ENCODE data around the gene ZMIZ1. TPM values are rescaled to one million over a fixed set of nuclear protein-coding genes. Genes with fewer than 3 reads are reported as not detected.

Gene ZMIZ1
- total RNA-seq, 1 experiment from 2014 or later, result 47.2 TPM

- DNase-seq (ENCODE audit: low read depth), result no peak
These were observed 240.4 kb downstream of the ZMIZ1 start for GRCh38 chr10:79308969-79309665.

GRCh38 chr10:79310200-79310865 is 241.6 kb downstream of the ZMIZ1 start:
- no peak for DNase-seq (ENCODE audit: low read depth)

GRCh38 chr10:79310911-79311573 is 242.3 kb downstream of the ZMIZ1 start:
- no peak for DNase-seq (ENCODE audit: low read depth)

- DNase-seq (ENCODE audit: low read depth), result no peak
These were observed 243.0 kb downstream of the ZMIZ1 start for GRCh38 chr10:79311581-79312407.

- DNase-seq (ENCODE audit: low read depth), result no peak
These were observed 243.9 kb downstream of the ZMIZ1 start for GRCh38 chr10:79312601-79313187.

- DNase-seq (ENCODE audit: low read depth), result no peak
These were observed 244.6 kb downstream of the ZMIZ1 start for GRCh38 chr10:79313320-79313719.

- no peak for DNase-seq (ENCODE audit: low read depth)
These were observed 245.2 kb downstream of the ZMIZ1 start for GRCh38 chr10:79313911-79314439.

GRCh38 chr10:79314761-79315601 is 246.2 kb downstream of the ZMIZ1 start:
- DNase-seq (ENCODE audit: low read depth), result peak; percentile 46

- DNase-seq (ENCODE audit: low read depth), result no peak
These were observed 246.8 kb downstream of the ZMIZ1 start for GRCh38 chr10:79315602-79315920.

GRCh38 chr10:79316671-79317431 is 248.1 kb downstream of the ZMIZ1 start:
- peak; percentile 66 for DNase-seq (ENCODE audit: low read depth)

- DNase-seq (ENCODE audit: low read depth), result no peak
These were observed 249.6 kb downstream of the ZMIZ1 start for GRCh38 chr10:79318369-79318768.

GRCh38 chr10:79319115-79319771 is 250.5 kb downstream of the ZMIZ1 start:
- no peak for DNase-seq (ENCODE audit: low read depth)

GRCh38 chr10:79320316-79320715 is 251.6 kb downstream of the ZMIZ1 start:
- DNase-seq (ENCODE audit: low read depth), result no peak

GRCh38 chr10:79320820-79321493 is 252.2 kb downstream of the ZMIZ1 start:
- peak; percentile 98 for DNase-seq (ENCODE audit: low read depth)

- no peak for DNase-seq (ENCODE audit: low read depth)
These were observed 252.7 kb downstream of the ZMIZ1 start for GRCh38 chr10:79321494-79321882.

GRCh38 chr10:79321951-79322350 is 253.2 kb downstream of the ZMIZ1 start:
- DNase-seq (ENCODE audit: low read depth), result no peak

GRCh38 chr10:79322616-79323543 is 254.1 kb downstream of the ZMIZ1 start:
- DNase-seq (ENCODE audit: low read depth), result peak; percentile 96

- DNase-seq (ENCODE audit: low read depth), result no peak
These were observed 254.8 kb downstream of the ZMIZ1 start for GRCh38 chr10:79323602-79324001.
